Endothelial cell (in vitro differentiated cells): Measurements from ENCODE around the gene TEX48. TPM values are rescaled to one million over a fixed set of nuclear protein-coding genes. Genes with fewer than 3 reads are reported as not detected.

ENCODE experiments used
- DNase-seq: peaks from one replicate; pipeline ENCODE4 v3.0.0; 2021; ENCODE audit warnings: low spot score
- H3K27ac Mint-ChIP-seq: one replicate; pipeline ENCODE4 v1.8.0; 2021; ENCODE audit warnings: mixed read lengths, inconsistent platforms; ENCODE audit not compliant: unreplicated experiment
- H3K27me3 Mint-ChIP-seq: one replicate; pipeline ENCODE4 v1.8.0; 2021; ENCODE audit warnings: mild to moderate bottlenecking, moderate library complexity, mixed read lengths, inconsistent platforms; ENCODE audit not compliant: unreplicated experiment
- H3K36me3 Mint-ChIP-seq: one replicate; pipeline ENCODE4 v1.8.0; 2021; ENCODE audit warnings: mild to moderate bottlenecking, low read depth, mixed read lengths, inconsistent platforms; ENCODE audit not compliant: unreplicated experiment
- H3K4me1 Mint-ChIP-seq: one replicate; pipeline ENCODE4 v1.8.0; 2021; ENCODE audit warnings: mild to moderate bottlenecking, mixed read lengths, inconsistent platforms; ENCODE audit not compliant: unreplicated experiment
- H3K4me3 Mint-ChIP-seq: one replicate; pipeline ENCODE4 v1.8.0; 2021; ENCODE audit warnings: mild to moderate bottlenecking, mixed read lengths, inconsistent platforms; ENCODE audit not compliant: unreplicated experiment
- H3K9me3 Mint-ChIP-seq: one replicate; pipeline ENCODE4 v1.8.0; 2021; ENCODE audit warnings: mixed read lengths, inconsistent platforms; ENCODE audit not compliant: unreplicated experiment
- CTCF ChIP-seq: fragments of 200-600 bp; sonication (generic); IDR thresholded peaks from one replicate; pipeline ENCODE4 v1.5.0; 2021; ENCODE audit warnings: antibody characterized with exemption; ENCODE audit not compliant: unreplicated experiment
- total RNA-seq: library from RNA; stranded (reverse); fragmentation: NEBNext Ultra II Directional; extraction: Animal tissue kit (Norgen Biotek cat#: 25700); gene quantifications from one replicate; pipeline ENCODE4 v1.2.1, GENCODE V29; 2021; ENCODE audit not compliant: unreplicated experiment

TEX48 gene
- total RNA-seq, 1 donor from 2014 or later = not detected

GRCh38 chr9:114671605-114672004 is 10.4 kb downstream of the TEX48 start:
- no peak for TF ChIP-seq CTCF
- Mint-ChIP-seq H3K27me3 (no peaks in the 10 kb centered on the region), H3K27ac (no peak overlapping the region), H3K4me3 (no peak overlapping the region), H3K36me3 (no peaks in the 10 kb centered on the region), H3K4me1 (no peaks in the 10 kb centered on the region), H3K9me3 (no peaks in the 10 kb centered on the region)
- no peak for DNase-seq

GRCh38 chr9:114669961-114670360 is 12.0 kb downstream of the TEX48 start:
- H3K27me3 Mint-ChIP-seq = no peaks in the 10 kb centered on the region
- H3K4me1 Mint-ChIP-seq = no peaks in the 10 kb centered on the region
- no peaks in the 10 kb centered on the region for H3K9me3 Mint-ChIP-seq
- DNase-seq = no peak
- H3K36me3 Mint-ChIP-seq = no peaks in the 10 kb centered on the region
- TF ChIP-seq CTCF = no peak
- H3K27ac Mint-ChIP-seq = no peak overlapping the region
- H3K4me3 Mint-ChIP-seq = no peak overlapping the region

GRCh38 chr9:114668146-114668545 is 13.8 kb downstream of the TEX48 start:
- no peak overlapping the region for H3K4me3 Mint-ChIP-seq
- H3K36me3 Mint-ChIP-seq = no peaks in the 10 kb centered on the region
- H3K27ac Mint-ChIP-seq = no peak overlapping the region

DNA sequence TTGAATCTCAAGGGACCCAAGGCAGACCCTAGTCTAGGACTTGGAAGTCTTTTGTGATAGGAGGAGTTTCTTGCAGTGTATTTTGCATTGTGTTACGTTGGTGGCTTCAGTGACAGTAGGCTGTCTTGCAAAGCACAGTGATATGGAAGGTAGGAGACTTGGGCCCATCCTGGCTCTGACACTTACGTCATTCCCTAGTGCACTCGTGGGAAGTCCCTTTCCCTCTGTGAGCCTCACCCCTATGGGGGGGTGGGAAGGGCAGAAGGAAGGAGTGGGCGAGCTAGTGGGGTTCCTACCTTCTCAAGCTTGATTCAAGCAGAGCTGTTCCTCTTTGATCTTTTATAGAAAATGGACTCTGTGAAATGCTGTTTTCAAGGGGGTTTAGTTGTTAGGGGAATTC is 15.1 kb downstream of the TEX48 start:
- no peak overlapping the region for H3K4me3 Mint-ChIP-seq
- no peaks in the 10 kb centered on the region for H3K9me3 Mint-ChIP-seq
- no peaks in the 10 kb centered on the region for H3K27me3 Mint-ChIP-seq
- H3K36me3 Mint-ChIP-seq = no peaks in the 10 kb centered on the region
- no peak overlapping the region for H3K27ac Mint-ChIP-seq
- TF ChIP-seq CTCF = no peak
- H3K4me1 Mint-ChIP-seq = peaks cover 6% of the 10 kb centered on the region
- DNase-seq = no peak

More at GRCh38 chr9:114668146-114668545, 13.8 kb downstream of the TEX48 start:
- H3K9me3 Mint-ChIP-seq = no peaks in the 10 kb centered on the region
- H3K4me1 Mint-ChIP-seq = no peaks in the 10 kb centered on the region
- DNase-seq = no peak
- no peak for TF ChIP-seq CTCF
- H3K27me3 Mint-ChIP-seq = no peaks in the 10 kb centered on the region

GRCh38 chr9:114666401-114666800 is 15.6 kb downstream of the TEX48 start:
- no peak for TF ChIP-seq CTCF
- no peak overlapping the region for H3K4me3 Mint-ChIP-seq
- no peaks in the 10 kb centered on the region for H3K27me3 Mint-ChIP-seq
- H3K27ac Mint-ChIP-seq = no peak overlapping the region
- no peak for DNase-seq
- no peaks in the 10 kb centered on the region for H3K9me3 Mint-ChIP-seq
- H3K4me1 Mint-ChIP-seq = peaks cover 6% of the 10 kb centered on the region
- no peaks in the 10 kb centered on the region for H3K36me3 Mint-ChIP-seq
